Lower lobe of right lung (tissue), 2 donors: ENCODE results near the gene TRMT10C. TPM values are rescaled to one million over a fixed set of nuclear protein-coding genes. Genes with fewer than 3 reads are reported as not detected.
"Not testable (repeated sequence)": the region's sequence is repeated elsewhere in the genome, so short reads cannot be mapped to it uniquely, and the experiment has no call there.

Experiments
- ATAC-seq, 2 donors: fragments of 200-7000 bp; cut with Tn5 transposase; one replicate each; pipeline ENCODE4 v1.9.1; 2020 to 2022; ENCODE audit warnings: mild to moderate bottlenecking in 2 of 2, moderate library complexity in 2 of 2
- DNase-seq: peaks from one replicate; pipeline ENCODE4 v3.0.0-alpha.2; 2020
- H3K27ac ChIP-seq: fragments of 200-600 bp; one replicate; pipeline ENCODE4 v1.8.0; 2022
- H3K27me3 ChIP-seq: fragments of 200-600 bp; one replicate; pipeline ENCODE4 v1.8.0; 2022; ENCODE audit warnings: low read depth
- H3K36me3 ChIP-seq: fragments of 200-600 bp; one replicate; pipeline ENCODE4 v1.8.0; 2022; ENCODE audit warnings: mild to moderate bottlenecking
- H3K4me1 ChIP-seq: fragments of 200-600 bp; one replicate; pipeline ENCODE4 v1.8.0; 2022
- H3K4me3 ChIP-seq: fragments of 200-600 bp; one replicate; pipeline ENCODE4 v1.8.0; 2022; ENCODE audit warnings: mild to moderate bottlenecking
- H3K9me3 ChIP-seq: fragments of 200-600 bp; one replicate; pipeline ENCODE4 v1.8.0; 2022
- CTCF ChIP-seq: fragments of 200-600 bp; IDR thresholded peaks from one replicate; pipeline ENCODE4 v1.8.0; 2022; ENCODE audit warnings: antibody characterized with exemption, mild to moderate bottlenecking
- intact Hi-C: fragments of 100-400 bp; cut with DNase I; formaldehyde crosslinking; loops from one replicate; pipeline ENCODE4 v1.11.0; 2022
- total RNA-seq: library from RNA; stranded (reverse); fragmentation: NEBNext Ultra II Directional; extraction: Animal tissue kit (Norgen Biotek cat#: 25700); gene quantifications from one replicate; pipeline ENCODE4 v1.2.1, GENCODE V29; 2021
- donor health status: DM: no; HTN: yes; CAD: no; lungs with severe emphysema.

The TRMT10C gene
- total RNA-seq, 1 donor from 2014 or later = 17.4 TPM

GRCh38 chr3:101603184-101603583 lies 41.5 kb downstream of the TRMT10C start:
- intact Hi-C loops = no loop called here
- ATAC-seq = no peak
- no peaks in the 10 kb centered on the region for H3K36me3 ChIP-seq

DNA sequence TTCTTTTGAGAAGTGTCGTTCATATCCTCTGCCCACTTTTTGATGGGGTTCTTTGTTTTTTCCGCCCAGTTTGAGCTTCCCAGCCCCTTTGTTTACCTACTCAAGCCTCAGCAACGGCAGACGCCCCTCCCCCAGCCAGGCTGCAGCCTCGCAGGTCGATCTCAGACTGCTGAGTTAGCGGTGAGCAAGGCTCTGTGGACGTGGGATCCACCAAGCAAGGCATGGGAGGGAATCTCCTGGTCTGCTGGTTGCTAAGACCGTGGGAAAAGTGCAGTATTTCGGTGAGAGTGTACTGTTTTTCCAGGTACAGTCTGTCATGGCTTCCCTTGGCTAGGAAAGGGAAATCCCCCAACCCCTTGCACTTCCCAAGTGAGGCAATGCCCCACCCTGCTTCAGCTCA lies 43.7 kb downstream of the TRMT10C start:
- H3K27ac ChIP-seq, H3K36me3 ChIP-seq, H3K4me1 ChIP-seq, DNase-seq, H3K27me3 ChIP-seq, ATAC-seq, intact Hi-C loops, H3K4me3 ChIP-seq, H3K9me3 ChIP-seq: not testable (repeated sequence)

More at GRCh38 chr3:101603184-101603583, 41.5 kb downstream of the TRMT10C start:
- no peak overlapping the region for H3K4me3 ChIP-seq
- H3K9me3 ChIP-seq = no peaks in the 10 kb centered on the region
- H3K4me1 ChIP-seq = no peaks in the 10 kb centered on the region
- no peaks in the 10 kb centered on the region for H3K27me3 ChIP-seq
- H3K27ac ChIP-seq = no peak overlapping the region
- no peak for TF ChIP-seq CTCF
- no peak for DNase-seq

- no peak overlapping the region for H3K4me3 ChIP-seq
- H3K36me3 ChIP-seq = no peaks in the 10 kb centered on the region
- intact Hi-C loops = no loop called here
- no peak overlapping the region for H3K27ac ChIP-seq
- DNase-seq (no peak), ATAC-seq (no peak)
- no peak for TF ChIP-seq CTCF
- no peaks in the 10 kb centered on the region for H3K4me1 ChIP-seq
- H3K27me3 ChIP-seq = no peaks in the 10 kb centered on the region
- no peaks in the 10 kb centered on the region for H3K9me3 ChIP-seq
Measured at GRCh38 chr3:101611023-101611422, 49.4 kb downstream of the TRMT10C start.

DNA sequence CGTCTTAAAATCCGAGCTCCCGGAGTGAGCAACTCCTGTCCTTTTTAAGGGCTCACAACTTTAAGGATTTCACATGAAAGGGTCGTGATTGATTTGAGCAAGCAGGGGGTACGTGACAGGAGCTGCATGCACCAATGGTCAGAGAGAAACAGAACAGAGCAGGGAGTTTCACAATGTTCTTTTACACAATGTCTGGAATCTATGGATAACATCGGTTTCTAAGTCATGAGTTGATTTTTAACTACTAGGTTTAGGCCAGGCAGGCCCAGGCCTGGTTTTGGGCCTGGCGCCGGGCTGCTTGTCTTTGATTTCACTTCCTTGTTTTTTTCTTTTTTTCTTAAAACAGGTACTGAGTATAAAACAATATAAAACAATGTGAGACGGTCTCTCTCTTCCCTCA lies 51.3 kb downstream of the TRMT10C start:
- H3K27me3 ChIP-seq, ATAC-seq, H3K9me3 ChIP-seq, H3K27ac ChIP-seq, H3K4me1 ChIP-seq, H3K36me3 ChIP-seq, intact Hi-C loops, H3K4me3 ChIP-seq, DNase-seq: not testable (repeated sequence)

GRCh38 chr3:101615525-101615924 lies 53.9 kb downstream of the TRMT10C start:
- Histone ChIP-seq H3K36me3 (no peaks in the 10 kb centered on the region), H3K27ac (no peak overlapping the region), H3K4me1 (no peaks in the 10 kb centered on the region), H3K27me3 (no peaks in the 10 kb centered on the region), H3K9me3 (no peaks in the 10 kb centered on the region), H3K4me3 (no peak overlapping the region)
- intact Hi-C loops = no loop called here
- DNase-seq (no peak), ATAC-seq (no peak)
- TF ChIP-seq CTCF = no peak

Other genes starting within 250 kb of the TRMT10C start
- gene IMPG2, start 241.3 kb upstream of the TRMT10C start, total RNA-seq = 0.21 TPM
- gene SENP7, start 48.7 kb upstream of the TRMT10C start, total RNA-seq = 18.2 TPM
- gene PCNP, start 12.3 kb downstream of the TRMT10C start, total RNA-seq = 137 TPM
- gene ZBTB11, start 115.3 kb downstream of the TRMT10C start, total RNA-seq = 23.5 TPM
- 793 TPM for gene RPL24, start 124.8 kb downstream of the TRMT10C start, total RNA-seq
- 8.0 TPM for gene CEP97, start 162.7 kb downstream of the TRMT10C start, total RNA-seq
- 22.0 TPM for gene NXPE3, start 217.3 kb downstream of the TRMT10C start, total RNA-seq